Breast epithelium (tissue), 4 donors: ENCODE measurements around the gene RCBTB1. TPM values are rescaled to one million over a fixed set of nuclear protein-coding genes. Genes with fewer than 3 reads are reported as not detected.

Experiments
- DNase-seq, 2 donors: peaks; one replicate each; pipeline ENCODE4 v3.0.0-alpha.2; 2019; ENCODE audit warnings: low spot score in 2 of 2
- H3K27ac ChIP-seq, 2 donors: fragments of 200-600 bp; sonication (generic) in 1 of 2; one replicate each; pipeline ENCODE4 v1.5.1; 2016 to 2019; ENCODE audit warnings: mild to moderate bottlenecking in 1 of 2
- H3K27me3 ChIP-seq, 2 donors: fragments of 200-600 bp; sonication (generic) in 1 of 2; one replicate each; pipeline versions ENCODE4 v1.5.1 to v1.6.0; 2017 to 2019; ENCODE audit warnings: control low read depth in 1 of 2, mild to moderate bottlenecking in 1 of 2
- H3K36me3 ChIP-seq: fragments of 200-600 bp; one replicate; pipeline ENCODE4 v1.5.1; 2019
- H3K4me1 ChIP-seq, 2 donors: fragments of 200-600 bp; sonication (generic); one replicate each; pipeline ENCODE4 v1.5.1; 2016 to 2019; ENCODE audit warnings: control low read depth in 1 of 2
- H3K4me3 ChIP-seq, 3 donors: fragments of 200-600 bp; sonication (generic); 1 replicate in 2 of 3; 2 replicates in 1 of 3; pipeline ENCODE4 v1.5.1; 2016 to 2019; ENCODE audit warnings: mild to moderate bottlenecking in 3 of 3, moderate library complexity in 2 of 3
- H3K9me3 ChIP-seq, 2 donors: fragments of 200-600 bp; sonication (generic) in 1 of 2; one replicate each; pipeline ENCODE4 v1.5.1; 2016 to 2019; ENCODE audit warnings: control low read depth in 1 of 2
- CTCF ChIP-seq, 3 donors: fragments of 450-650 bp; IDR thresholded peaks; one replicate each; pipeline ENCODE4 v1.5.1; 2016 to 2017; ENCODE audit warnings: antibody characterized with exemption in 3 of 3, mild to moderate bottlenecking in 3 of 3, moderate library complexity in 3 of 3
- POLR2A ChIP-seq: fragments of 450-650 bp; IDR thresholded peaks from one replicate; pipeline ENCODE4 v1.6.1; 2016; ENCODE audit warnings: antibody characterized with exemption, mild to moderate bottlenecking, moderate library complexity
- POLR2AphosphoS5 ChIP-seq, 3 donors: sonication (generic); formaldehyde crosslinking; IDR thresholded peaks; one replicate each; pipeline ENCODE4 v1.6.1; 2017; ENCODE audit warnings: antibody characterized with exemption in 3 of 3
- intact Hi-C: fragments of 100-400 bp; cut with DNase I; formaldehyde crosslinking; loops from one replicate; pipeline ENCODE4 v1.15.1; 2023; ENCODE audit warnings: low total_unique reads
- total RNA-seq, 3 donors: library from RNA; depleted of rRNA; stranded (reverse); fragments of >200 nt; gene quantifications; one replicate each; pipeline ENCODE4 v1.1.0, GENCODE V29; 2016

RCBTB1 gene
- total RNA-seq, 3 donors from 2014 or later: 13.8 to 18.4 (median 17.9) TPM

- intact Hi-C loops: no loop called here
- Histone ChIP-seq H3K9me3 (no peaks in the 10 kb centered on the region), H3K4me3 (no peak overlapping the region), H3K27ac (no peak overlapping the region), H3K27me3 (no peaks in the 10 kb centered on the region), H3K4me1 (no peaks in the 10 kb centered on the region), H3K36me3 (no peaks in the 10 kb centered on the region)
- no peak for DNase-seq
- TF ChIP-seq CTCF (IDR thresholded peaks at IDR 0.05) (no peak), POLR2AphosphoS5 (IDR thresholded peaks at IDR 0.05) (no peak), POLR2A (no peak)
These were observed 24.8 kb upstream of the RCBTB1 start for GRCh38 chr13:49610176-49610575.

- Histone ChIP-seq H3K27ac (no peak overlapping the region), H3K4me3 (no peak overlapping the region), H3K4me1 (no peaks in the 10 kb centered on the region), H3K36me3 (no peaks in the 10 kb centered on the region), H3K27me3 (no peaks in the 10 kb centered on the region), H3K9me3 (no peaks in the 10 kb centered on the region)
- no peak for DNase-seq
- intact Hi-C loops: loop anchor here (10.0 kb wide), 1 partner anchor 304 kb away; no protein-coding TSS in a partner anchor
- TF ChIP-seq CTCF (IDR thresholded peaks at IDR 0.05) (no peak), POLR2A (no peak), POLR2AphosphoS5 (IDR thresholded peaks at IDR 0.05) (no peak)
These were observed 23.4 kb upstream of the RCBTB1 start for GRCh38 chr13:49608651-49609331.

GRCh38 chr13:49607761-49608160, 22.4 kb upstream of the RCBTB1 start:
- Histone ChIP-seq H3K36me3 (no peaks in the 10 kb centered on the region), H3K9me3 (no peaks in the 10 kb centered on the region), H3K27me3 (no peaks in the 10 kb centered on the region), H3K4me3 (no peak overlapping the region), H3K4me1 (no peaks in the 10 kb centered on the region), H3K27ac (no peak overlapping the region)
- no peak for DNase-seq
- no peak for TF ChIP-seq POLR2A
- TF ChIP-seq POLR2AphosphoS5 (IDR thresholded peaks at IDR 0.05): no peak
- TF ChIP-seq CTCF (IDR thresholded peaks at IDR 0.05): no peak
- intact Hi-C loops: loop anchor here (10.0 kb wide), 1 partner anchor 303 kb away; no protein-coding TSS in a partner anchor

GRCh38 chr13:49606747-49607648, 21.6 kb upstream of the RCBTB1 start:
- TF ChIP-seq POLR2A: no peak
- TF ChIP-seq POLR2AphosphoS5 (IDR thresholded peaks at IDR 0.05): peak in 1 of 3 donors; percentile 63
- peak; percentile 31 to 77 (median 72) for TF ChIP-seq CTCF (IDR thresholded peaks at IDR 0.05)
- no peaks in the 10 kb centered on the region for H3K4me1 ChIP-seq
- peak overlapping the region; percentile 31 to 54 (median 41) for H3K4me3 ChIP-seq
- no peak overlapping the region for H3K27ac ChIP-seq
- H3K36me3 ChIP-seq: no peaks in the 10 kb centered on the region
- H3K27me3 ChIP-seq: no peaks in the 10 kb centered on the region
- H3K9me3 ChIP-seq: no peaks in the 10 kb centered on the region
- intact Hi-C loops: loop anchor here (10.0 kb wide), 1 partner anchor 302 kb away; no protein-coding TSS in a partner anchor
- peak; percentile 85 to 88 for DNase-seq
